GM12878 (cell line): ENCODE measurements around the gene CHPF2.

ENCODE experiments used
- CREB1 ChIP-seq: IDR thresholded peaks from 2 replicates; pipeline ENCODE4 v1.6.1; 2012; ENCODE audit warnings: low read depth, mild to moderate bottlenecking, inconsistent platforms
- EGR1 ChIP-seq, 2 experiments: IDR thresholded peaks; 1 replicate in 1 of 2; 2 replicates in 1 of 2; pipeline ENCODE4 v1.6.1; 2011 to 2012; ENCODE audit warnings: low read depth in 2 of 2, low read length in 2 of 2, borderline replicate concordance in 1 of 2, mild to moderate bottlenecking in 1 of 2, moderate library complexity in 1 of 2
- ETV6 ChIP-seq, 2 experiments: fragments of 450-650 bp in 1 of 2; IDR thresholded peaks in 1 of 2; conservative IDR thresholded peaks in 1 of 2; 2 replicates each; pipeline ENCODE4 v1.6.1; 2014; ENCODE audit warnings: antibody characterized with exemption in 1 of 2, borderline replicate concordance in 1 of 2, low read depth in 1 of 2, mild to moderate bottlenecking in 1 of 2, moderate library complexity in 1 of 2
- EZH2 ChIP-seq: IDR thresholded peaks from 2 replicates; pipeline ENCODE4 v1.6.1; 2012; ENCODE audit warnings: low read depth, mild to moderate bottlenecking, control low read depth, inconsistent platforms, low read length, borderline replicate concordance; ENCODE audit not compliant: control insufficient read depth
- MXI1 ChIP-seq: fragments of 150-350 bp; IDR thresholded peaks from 2 replicates; pipeline ENCODE4 v1.6.1; 2011; ENCODE audit warnings: low read depth, mild to moderate bottlenecking, inconsistent platforms, low read length, improper control_type of control experiment
- POLR2A ChIP-seq: IDR thresholded peaks from 2 replicates; pipeline ENCODE4 v1.6.1; 2011; ENCODE audit warnings: low read depth, mild to moderate bottlenecking, low read length
- YY1 ChIP-seq: IDR thresholded peaks from 2 replicates; pipeline ENCODE4 v1.6.1; 2011; ENCODE audit warnings: low read depth, mild to moderate bottlenecking, low read length
- TF ChIP-seq, protein P1 (sequence below): IDR thresholded peaks from 2 replicates; pipeline ENCODE4 v1.6.1; 2011; ENCODE audit warnings: borderline replicate concordance, low read depth, mild to moderate bottlenecking, moderate library complexity, mixed read lengths, low read length; ENCODE audit not compliant: insufficient read depth; ENCODE audit errors: extremely low read length
- TF ChIP-seq, protein P2 (sequence below): IDR thresholded peaks from 2 replicates; pipeline ENCODE4 v1.6.1; 2011; ENCODE audit warnings: low read depth, low read length, improper control_type of control experiment, borderline replicate concordance

- no peak for TF ChIP-seq POLR2A
- TF ChIP-seq CREB1: no peak
- TF ChIP-seq EZH2: no peak
- no peak for TF ChIP-seq ETV6 (conservative IDR thresholded peaks at IDR 0.05 in 1 of 2, IDR thresholded peaks at IDR 0.05 in 1 of 2; ENCODE audit: borderline replicate concordance in 1 of 2, low read depth in 1 of 2)
- no peak for TF ChIP-seq MXI1
- TF ChIP-seq, protein P1, sequence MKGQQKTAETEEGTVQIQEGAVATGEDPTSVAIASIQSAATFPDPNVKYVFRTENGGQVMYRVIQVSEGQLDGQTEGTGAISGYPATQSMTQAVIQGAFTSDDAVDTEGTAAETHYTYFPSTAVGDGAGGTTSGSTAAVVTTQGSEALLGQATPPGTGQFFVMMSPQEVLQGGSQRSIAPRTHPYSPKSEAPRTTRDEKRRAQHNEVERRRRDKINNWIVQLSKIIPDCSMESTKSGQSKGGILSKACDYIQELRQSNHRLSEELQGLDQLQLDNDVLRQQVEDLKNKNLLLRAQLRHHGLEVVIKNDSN: no peak
- no peak for TF ChIP-seq YY1
- TF ChIP-seq, protein P2, sequence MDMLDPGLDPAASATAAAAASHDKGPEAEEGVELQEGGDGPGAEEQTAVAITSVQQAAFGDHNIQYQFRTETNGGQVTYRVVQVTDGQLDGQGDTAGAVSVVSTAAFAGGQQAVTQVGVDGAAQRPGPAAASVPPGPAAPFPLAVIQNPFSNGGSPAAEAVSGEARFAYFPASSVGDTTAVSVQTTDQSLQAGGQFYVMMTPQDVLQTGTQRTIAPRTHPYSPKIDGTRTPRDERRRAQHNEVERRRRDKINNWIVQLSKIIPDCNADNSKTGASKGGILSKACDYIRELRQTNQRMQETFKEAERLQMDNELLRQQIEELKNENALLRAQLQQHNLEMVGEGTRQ: no peak
- TF ChIP-seq EGR1 (IDR thresholded peaks at IDR 0.05; ENCODE audit: borderline replicate concordance in 1 of 2, low read depth in 2 of 2, low read length in 2 of 2): no peak
These were observed 42.9 kb downstream of the CHPF2 start for GRCh38 chr7:151274936-151275812.
